ENCODE measurements around the gene ACOT8. TPM values are rescaled to one million over a fixed set of nuclear protein-coding genes. Genes with fewer than 3 reads are reported as not detected.

Gene ACOT8
- total and polyA plus RNA-seq, 9 of the 15 experiments (the other 6 are each of a cell fraction or from before 2014, with no cell fraction given) = 8.2 to 46.7 (median 20.7) TPM

GRCh38 chr20:45890985-45891983 lies 34.1 kb upstream of the ACOT8 start, which contains the start of the genes CTSA and NEURL2 (continued):
- TF ChIP-seq TEAD1 (CRISPR knock-in tag; IDR thresholded peaks at IDR 0.05) (peak in 1 of 2 experiments; percentile 69; a peak in 2 of 4 replicates), HMG20B (CRISPR knock-in tag; IDR thresholded peaks at IDR 0.05) (no peak), ZNF184 (CRISPR knock-in tag; IDR thresholded peaks at IDR 0.05) (no peak), XRCC5 (IDR thresholded peaks at IDR 0.05; ENCODE audit: low read depth, low read length) (no peak), BRF1 (IDR thresholded peaks at IDR 0.05; ENCODE audit: borderline replicate concordance, extremely low read depth, insufficient read length) (no peak), CEBPB (tag; IDR thresholded peaks at IDR 0.05) (no peak), HIVEP1 (CRISPR knock-in tag; IDR thresholded peaks at IDR 0.05) (no peak), ZNF354B (CRISPR knock-in tag; IDR thresholded peaks at IDR 0.05) (no peak), COPS2 (conservative IDR thresholded peaks at IDR 0.05) (no peak), ZNF384 (IDR thresholded peaks at IDR 0.05; ENCODE audit: low read depth, low read length) (no peak), PHF20 (IDR thresholded peaks at IDR 0.05; ENCODE audit: partially characterized antibody) (peak; percentile 100), THAP7 (CRISPR knock-in tag; IDR thresholded peaks at IDR 0.05) (0 out of 2 replicates have a peak, but pooled peaks have one; percentile 32), TFE3 (CRISPR knock-in tag; IDR thresholded peaks at IDR 0.05) (peak; percentile 96), HDAC6 (IDR thresholded peaks at IDR 0.05; ENCODE audit: low read depth, low read length) (no peak), MCM2 (IDR thresholded peaks at IDR 0.05; ENCODE audit: low read depth) (no peak), MAZ (CRISPR knock-in tag; conservative IDR thresholded peaks at IDR 0.05 in 1 of 2, IDR thresholded peaks at IDR 0.05 in 1 of 2) (peak; percentile 75 to 91), TCFL5 (CRISPR knock-in tag; conservative IDR thresholded peaks at IDR 0.05) (no peak), BACH1 (tag; IDR thresholded peaks at IDR 0.05) (no peak), CBX8 (IDR thresholded peaks at IDR 0.05; ENCODE audit: borderline replicate concordance, extremely low read depth, low read depth, low read length, poor library complexity, severe bottlenecking) (no peak), ZNF41 (CRISPR knock-in tag; conservative IDR thresholded peaks at IDR 0.05) (no peak), BRD4 (IDR thresholded peaks at IDR 0.05) (no peak), GABPA (tag; conservative IDR thresholded peaks at IDR 0.05; ENCODE audit: low read depth) (0 out of 2 replicates have a peak, but pooled peaks have one; percentile 21)
- TF ChIP-seq, protein P1, sequence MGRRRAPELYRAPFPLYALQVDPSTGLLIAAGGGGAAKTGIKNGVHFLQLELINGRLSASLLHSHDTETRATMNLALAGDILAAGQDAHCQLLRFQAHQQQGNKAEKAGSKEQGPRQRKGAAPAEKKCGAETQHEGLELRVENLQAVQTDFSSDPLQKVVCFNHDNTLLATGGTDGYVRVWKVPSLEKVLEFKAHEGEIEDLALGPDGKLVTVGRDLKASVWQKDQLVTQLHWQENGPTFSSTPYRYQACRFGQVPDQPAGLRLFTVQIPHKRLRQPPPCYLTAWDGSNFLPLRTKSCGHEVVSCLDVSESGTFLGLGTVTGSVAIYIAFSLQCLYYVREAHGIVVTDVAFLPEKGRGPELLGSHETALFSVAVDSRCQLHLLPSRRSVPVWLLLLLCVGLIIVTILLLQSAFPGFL (CRISPR knock-in tag; IDR thresholded peaks at IDR 0.05) = no peak
- TF ChIP-seq, protein P2, sequence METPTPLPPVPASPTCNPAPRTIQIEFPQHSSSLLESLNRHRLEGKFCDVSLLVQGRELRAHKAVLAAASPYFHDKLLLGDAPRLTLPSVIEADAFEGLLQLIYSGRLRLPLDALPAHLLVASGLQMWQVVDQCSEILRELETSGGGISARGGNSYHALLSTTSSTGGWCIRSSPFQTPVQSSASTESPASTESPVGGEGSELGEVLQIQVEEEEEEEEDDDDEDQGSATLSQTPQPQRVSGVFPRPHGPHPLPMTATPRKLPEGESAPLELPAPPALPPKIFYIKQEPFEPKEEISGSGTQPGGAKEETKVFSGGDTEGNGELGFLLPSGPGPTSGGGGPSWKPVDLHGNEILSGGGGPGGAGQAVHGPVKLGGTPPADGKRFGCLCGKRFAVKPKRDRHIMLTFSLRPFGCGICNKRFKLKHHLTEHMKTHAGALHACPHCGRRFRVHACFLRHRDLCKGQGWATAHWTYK (CRISPR knock-in tag; IDR thresholded peaks at IDR 0.05) = no peak

Measured in K562 (cell line).